SK-N-SH treated with all-trans-retinoic acid at 6 μM for 48 hours (cell line): ENCODE data around the gene POLDIP2.

Experiments
- ARNTL ChIP-seq: fragments of 450-650 bp; formaldehyde crosslinking; IDR thresholded peaks from 2 replicates; pipeline ENCODE4 v1.5.0; 2020; ENCODE audit warnings: low read depth, mild to moderate bottlenecking, moderate library complexity, borderline replicate concordance
- ISL1 ChIP-seq: fragments of 250-450 bp; sonication (Bioruptor Pico); IDR thresholded peaks from 2 replicates; pipeline ENCODE4 v2.1.2; 2022; ENCODE audit warnings: mild to moderate bottlenecking, moderate library complexity
- PPARA ChIP-seq: fragments of 250-450 bp; sonication (Bioruptor Pico); IDR thresholded peaks from 2 replicates; pipeline ENCODE4 v1.5.0; 2020; ENCODE audit warnings: mild to moderate bottlenecking, borderline replicate concordance
- SNAI2 ChIP-seq: fragments of 250-450 bp; sonication (Bioruptor Pico); IDR thresholded peaks from 2 replicates; pipeline ENCODE4 v1.5.0; 2020; ENCODE audit warnings: mild to moderate bottlenecking, moderate library complexity
- ZNF565 ChIP-seq: fragments of 450-650 bp; formaldehyde crosslinking; conservative IDR thresholded peaks from 2 replicates; pipeline ENCODE4 v1.5.0; 2020; ENCODE audit warnings: low read depth, mild to moderate bottlenecking, moderate library complexity
- ZNF70 ChIP-seq: fragments of 450-650 bp; formaldehyde crosslinking; IDR thresholded peaks from 2 replicates; pipeline ENCODE4 v1.5.0; 2020; ENCODE audit warnings: mild to moderate bottlenecking, moderate library complexity
- ZNF8 ChIP-seq: fragments of 450-650 bp; formaldehyde crosslinking; IDR thresholded peaks from 2 replicates; pipeline ENCODE4 v1.5.0; 2020; ENCODE audit warnings: mild to moderate bottlenecking, moderate library complexity

GRCh38 chr17:28363186-28363585 is 5.9 kb upstream of the POLDIP2 start:
- no peak for TF ChIP-seq PPARA (CRISPR knock-in tag)
- no peak for TF ChIP-seq ARNTL (CRISPR knock-in tag)
- TF ChIP-seq ZNF565, result no peak
- no peak for TF ChIP-seq ZNF8 (CRISPR knock-in tag)
- TF ChIP-seq ZNF70 (CRISPR knock-in tag), result no peak
- no peak for TF ChIP-seq SNAI2 (CRISPR knock-in tag)
- no peak for TF ChIP-seq ISL1 (CRISPR knock-in tag)
